ENCODE results near the gene LCN10. TPM values are rescaled to one million over a fixed set of nuclear protein-coding genes. Genes with fewer than 3 reads are reported as not detected.
"Not testable (repeated sequence)": the region's sequence is repeated elsewhere in the genome, so short reads cannot be mapped to it uniquely, and the experiment has no call there.

Gene LCN10
- polyA plus RNA-seq, 12 donors, result 2.0 to 21.3 (median 7.1) TPM; not detected in 1

GRCh38 chr9:136755302-136756133 is 12.8 kb upstream of the LCN10 start:
- not testable (repeated sequence) for DNase-seq

- no peak for DNase-seq
Measured at GRCh38 chr9:136754626-136755301, 12.0 kb upstream of the LCN10 start.

DNA sequence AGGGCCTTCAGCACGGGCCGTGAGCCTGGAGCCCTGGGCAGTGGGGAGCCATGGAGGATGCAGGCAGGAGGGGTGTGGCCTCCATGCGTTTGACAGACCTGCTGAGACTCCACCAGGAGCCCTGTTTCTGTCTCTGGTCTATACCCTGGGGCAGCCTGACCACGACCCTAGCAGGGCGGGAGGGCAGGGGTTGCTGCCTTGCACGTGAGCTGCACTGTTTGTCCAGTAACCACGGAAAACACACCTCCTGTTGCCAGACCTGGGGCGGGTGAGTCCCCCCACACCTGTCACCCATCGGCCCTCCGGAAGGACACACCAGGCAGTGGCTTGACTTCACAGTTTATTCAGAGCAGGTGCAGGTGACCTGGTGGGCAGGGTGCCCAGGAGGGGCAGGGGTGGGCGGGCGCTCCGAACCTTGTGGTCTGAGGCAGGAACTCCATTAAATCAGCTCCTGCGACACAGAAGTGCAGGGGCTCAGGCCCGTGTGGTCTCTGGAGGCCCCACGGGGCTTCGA is 11.4 kb upstream of the LCN10 start:
- no peak for DNase-seq

DNA sequence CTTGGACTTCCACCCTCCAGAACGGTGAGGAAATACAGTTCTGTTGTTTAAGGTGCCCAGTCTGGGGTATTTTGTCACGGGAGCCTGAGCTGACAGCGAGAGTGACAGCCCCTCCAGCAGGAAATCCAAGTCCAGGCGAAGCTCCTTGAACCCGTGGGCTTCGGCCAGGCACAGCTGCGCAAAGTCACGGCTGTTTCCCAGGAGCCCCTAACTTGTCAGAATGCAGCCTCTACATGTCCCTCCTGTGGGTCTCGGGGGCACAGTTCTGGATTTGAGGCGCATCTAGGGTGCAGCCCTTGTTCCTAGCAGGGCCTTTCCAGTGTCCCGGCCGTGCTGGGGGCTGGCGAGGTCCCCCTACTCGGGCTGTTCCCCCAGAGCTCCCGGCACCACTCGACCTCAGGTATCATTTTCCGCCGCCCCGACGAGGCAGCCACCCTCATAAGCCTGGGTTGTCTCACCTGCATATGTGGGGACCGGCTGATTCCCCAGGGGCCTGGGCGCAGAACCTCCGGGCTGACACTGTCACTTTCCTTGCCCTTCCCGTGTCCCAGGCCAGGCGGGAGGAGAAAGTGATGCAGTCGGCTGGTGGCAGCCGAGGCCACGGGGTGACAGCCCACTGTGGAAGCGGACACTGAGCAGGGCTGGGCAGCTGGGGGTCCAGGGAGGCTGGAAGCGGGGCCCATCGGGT is 10.8 kb upstream of the LCN10 start:
- DNase-seq, result no peak

DNA sequence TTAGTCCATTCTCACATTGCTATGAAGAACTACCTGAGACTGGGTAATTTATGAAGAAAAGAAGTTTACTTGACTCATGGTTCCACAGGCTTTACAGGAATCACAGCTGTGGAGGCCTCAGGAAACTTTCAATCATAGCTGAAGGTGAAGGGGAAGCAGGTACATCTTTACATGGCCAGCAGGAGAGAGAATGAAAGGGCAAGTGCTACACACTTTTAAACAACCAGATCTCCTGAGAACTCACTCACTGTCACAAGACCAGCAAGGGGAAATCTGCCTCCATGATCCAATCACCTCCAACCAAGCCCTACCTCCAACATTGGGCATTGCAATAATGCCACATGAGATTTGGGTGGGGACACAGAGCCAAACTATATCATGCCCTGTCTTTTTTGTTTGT is 9.1 kb upstream of the LCN10 start:
- DNase-seq, result no peak

GRCh38 chr9:136751244-136751643 is 8.5 kb upstream of the LCN10 start:
- DNase-seq, result no peak

DNA sequence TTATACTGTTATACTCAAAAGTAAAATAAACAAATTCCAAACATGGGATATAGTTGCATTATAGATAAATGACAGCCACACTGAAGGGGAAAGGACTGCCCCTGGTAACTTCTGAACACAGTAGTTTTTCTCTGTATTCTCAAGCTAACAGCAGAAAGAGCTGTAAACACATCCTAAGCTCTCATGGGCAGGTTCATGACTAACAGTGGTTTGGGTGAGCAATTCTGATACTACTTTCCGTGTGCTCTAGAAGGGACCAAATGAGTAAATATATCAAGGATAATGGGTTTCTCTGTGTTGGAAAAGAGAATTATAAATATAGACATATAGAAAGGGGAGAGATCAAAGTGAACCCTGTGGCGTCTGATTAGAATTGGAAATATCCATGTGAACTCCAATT is 7.8 kb upstream of the LCN10 start:
- no peak for DNase-seq

DNA sequence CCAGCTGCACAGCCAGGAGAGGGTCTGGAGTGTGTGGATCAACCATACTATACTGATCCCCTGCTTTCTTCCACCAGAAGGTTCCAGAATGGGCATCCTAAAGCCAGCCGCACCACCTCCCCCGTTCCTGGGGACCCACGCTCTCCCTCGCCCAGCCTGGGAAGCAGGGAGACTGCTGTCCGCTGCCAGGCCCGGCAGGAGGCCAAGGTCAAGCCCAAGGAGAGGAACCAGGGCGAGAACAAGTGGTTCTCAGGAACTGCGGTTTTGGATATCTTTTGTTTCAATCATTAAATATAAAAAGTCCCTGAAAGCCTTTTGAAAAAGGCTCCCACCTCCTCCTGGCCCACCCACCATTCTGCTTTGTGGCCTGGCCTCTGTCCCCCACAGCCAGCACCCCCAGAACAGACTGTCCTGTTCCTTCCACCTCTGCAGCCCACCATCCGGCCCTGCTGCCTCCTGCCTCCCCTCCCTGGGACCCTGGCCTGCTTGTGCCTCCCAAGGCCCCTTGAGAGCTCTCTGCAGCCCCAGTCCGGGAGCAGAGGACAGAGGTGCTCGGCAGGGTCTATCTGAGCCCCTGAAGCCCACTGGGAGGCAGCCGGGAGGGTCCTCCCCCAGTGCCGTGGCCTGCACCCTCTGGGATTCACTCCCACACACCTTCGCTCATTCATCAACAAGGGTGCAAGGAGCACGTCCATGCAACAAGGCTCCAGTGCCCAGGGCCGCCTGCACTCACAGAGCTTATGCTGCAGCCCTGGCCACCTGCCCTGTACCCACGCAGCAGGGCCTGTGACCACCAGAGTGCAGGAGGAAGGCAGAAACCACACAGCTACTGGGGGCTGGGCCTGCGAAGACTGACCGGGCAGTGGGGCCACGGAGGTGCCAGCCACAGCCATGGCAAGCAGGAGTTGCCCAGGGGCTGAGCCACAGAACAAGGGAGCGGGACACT is 6.2 kb upstream of the LCN10 start:
- no peak for DNase-seq

GRCh38 chr9:136748201-136748600 is 5.5 kb upstream of the LCN10 start, which contains the start of gene LCN6:
LCN6 (minus strand) TSS chr9:136748525; CDS start chr9:136748483, 42 bp downstream.
- no peak for DNase-seq

DNA sequence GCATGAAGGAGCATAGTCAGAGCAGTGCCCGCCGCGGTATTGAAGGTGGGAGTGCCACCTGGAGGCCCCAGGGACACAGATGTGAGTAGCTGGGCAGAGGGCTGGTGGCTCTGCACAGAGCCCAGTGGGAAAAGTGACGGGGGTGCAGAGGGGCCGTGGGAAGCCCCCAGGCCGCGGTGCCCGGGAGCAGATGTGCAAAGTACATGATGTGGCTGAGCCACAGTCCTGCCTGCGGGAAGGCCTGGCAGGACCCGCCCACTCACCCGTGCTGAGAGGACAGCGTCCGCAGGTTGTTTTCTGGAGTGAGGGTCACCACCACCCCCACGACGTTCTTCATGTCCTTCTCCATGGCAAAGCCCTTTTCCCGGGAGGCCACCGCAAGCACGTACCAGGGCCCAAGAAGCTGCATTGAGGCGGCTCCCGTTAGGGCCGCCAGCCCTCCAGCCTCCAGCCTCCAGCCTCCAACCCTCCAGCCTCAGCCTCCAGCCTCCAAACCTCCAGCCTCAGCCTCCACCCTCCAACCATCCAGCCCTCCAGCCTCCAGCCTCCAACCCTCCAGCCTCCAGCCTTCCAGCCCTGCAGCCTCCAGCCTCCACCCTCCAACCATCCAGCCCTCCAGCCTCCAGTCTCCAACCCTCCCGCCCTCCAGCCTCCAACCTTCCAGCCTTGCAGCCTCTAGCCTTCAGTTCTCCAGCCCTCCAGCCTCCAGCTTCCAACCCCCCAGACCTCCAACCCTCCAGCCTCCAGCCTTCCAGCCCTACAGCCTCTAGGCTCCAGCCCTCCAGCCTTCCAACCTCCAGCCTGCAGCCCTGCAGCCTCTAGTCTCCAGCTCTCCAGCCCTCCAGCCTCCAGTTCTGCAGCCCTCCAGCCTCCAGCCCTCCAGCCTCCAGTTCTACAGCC is 4.7 kb upstream of the LCN10 start:
- no peak for DNase-seq

- DNase-seq, result no peak
Measured at GRCh38 chr9:136746621-136747020, 3.9 kb upstream of the LCN10 start.

DNA sequence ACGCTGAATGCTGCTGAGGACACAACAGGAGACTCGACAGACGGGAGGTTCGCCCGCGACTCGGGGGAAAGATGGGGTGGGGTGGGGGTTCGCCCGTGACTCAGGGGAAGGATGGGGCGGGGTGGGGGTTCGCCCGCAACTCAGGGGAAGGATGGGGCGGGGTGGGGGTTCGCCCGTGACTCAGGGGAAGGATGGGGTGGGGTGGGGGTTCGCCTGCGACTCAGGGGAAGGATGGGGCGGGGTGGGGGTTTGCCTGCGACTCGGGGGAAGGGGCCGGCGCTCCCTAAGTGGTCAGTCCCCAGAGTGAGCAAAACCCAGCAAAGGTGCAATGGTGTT is 3.4 kb upstream of the LCN10 start:
- no peak for DNase-seq

- no peak for DNase-seq
Measured at GRCh38 chr9:136745389-136746154, 2.8 kb upstream of the LCN10 start.

GRCh38 chr9:136744773-136745172 is 2.0 kb upstream of the LCN10 start:
- DNase-seq, result no peak

- DNase-seq, result no peak
Measured at GRCh38 chr9:136743639-136744211, 985 bp upstream of the LCN10 start.

- DNase-seq, result no peak
Measured at GRCh38 chr9:136741883-136742571, 713 bp downstream of the LCN10 start.

- DNase-seq, result no peak
Measured at GRCh38 chr9:136740971-136741882, 1.5 kb downstream of the LCN10 start.
